Peyer's patch (tissue), 4 donors: ENCODE results near the gene ZNF618.

Source experiments
- CTCF ChIP-seq, 6 experiments: fragments of 450-650 bp in 4 of 6; fragments of 200-600 bp in 2 of 6; sonication (generic) in 1 of 6; IDR thresholded peaks; one replicate each; pipeline ENCODE4 v1.5.1; 2017 to 2019; ENCODE audit warnings: antibody characterized with exemption in 6 of 6, mild to moderate bottlenecking in 3 of 6, moderate library complexity in 1 of 6
- POLR2A ChIP-seq, 2 donors: fragments of 450-650 bp; IDR thresholded peaks; one replicate each; pipeline ENCODE4 v1.5.1; 2017; ENCODE audit warnings: antibody characterized with exemption in 2 of 2, mild to moderate bottlenecking in 2 of 2, moderate library complexity in 2 of 2

DNA sequence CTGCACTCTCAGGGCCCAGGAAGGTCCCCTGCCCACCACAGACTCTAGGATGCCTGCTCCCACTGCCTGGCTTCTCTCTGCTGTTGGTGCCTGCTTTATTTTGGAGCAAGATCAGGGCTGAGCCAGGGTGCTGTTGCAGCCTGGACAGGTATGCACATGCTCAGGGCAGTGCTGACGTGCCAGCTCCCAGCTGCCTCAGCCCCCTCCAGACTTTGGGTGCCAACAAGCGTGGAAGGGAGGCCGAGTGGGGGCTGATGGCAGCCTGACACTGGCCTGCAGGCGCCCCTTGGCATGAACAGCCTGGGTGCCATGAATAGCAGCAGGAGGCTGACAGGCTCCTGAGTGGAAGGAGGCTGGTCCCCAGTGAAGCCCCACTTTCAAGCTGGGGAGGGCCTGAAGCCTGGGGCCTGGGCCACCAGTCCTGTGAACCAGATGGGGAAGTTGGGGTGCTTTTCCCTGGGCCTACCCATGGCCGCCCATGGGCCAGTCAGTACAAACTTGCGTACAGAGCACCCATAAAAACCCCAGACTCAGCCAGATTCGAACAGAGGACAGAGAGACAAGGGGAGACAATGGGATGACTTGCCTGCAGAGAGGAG, 195.2 kb downstream of the ZNF618 start:
- no peak for TF ChIP-seq CTCF (IDR thresholded peaks at IDR 0.05)
- no peak for TF ChIP-seq POLR2A (IDR thresholded peaks at IDR 0.05)
